WTC11 (cell line): ENCODE results near the gene LDLRAD4.

ENCODE experiments used
- FOXP1 ChIP-seq: sonication (generic); formaldehyde crosslinking; IDR thresholded peaks from 2 replicates; pipeline ENCODE4 v1.8.0; 2022; ENCODE audit warnings: missing genetic modification reagents, mild to moderate bottlenecking, moderate library complexity, borderline replicate concordance
- ZNF416 ChIP-seq: fragments of 250-450 bp; sonication (Bioruptor Pico); IDR thresholded peaks from 2 replicates; pipeline ENCODE4 v1.9.0; 2021; ENCODE audit warnings: mild to moderate bottlenecking, inconsistent platforms
- ZNF423 ChIP-seq: fragments of 250-450 bp; sonication (Bioruptor Pico); IDR thresholded peaks from 2 replicates; pipeline ENCODE4 v2.1.2; 2022; ENCODE audit warnings: mild to moderate bottlenecking, moderate library complexity
- ZSCAN18 ChIP-seq: fragments of 250-450 bp; sonication (Bioruptor Pico); IDR thresholded peaks from 2 replicates; pipeline ENCODE4 v2.1.2; 2022; ENCODE audit warnings: mild to moderate bottlenecking, moderate library complexity
- TF ChIP-seq, protein P1 (sequence below): sonication (generic); formaldehyde crosslinking; IDR thresholded peaks from 2 replicates; pipeline ENCODE4 v1.8.1; 2023; ENCODE audit warnings: mild to moderate bottlenecking, missing genetic modification reagents
- TF ChIP-seq, protein P2 (sequence below): fragments of 200-600 bp; IDR thresholded peaks from 2 replicates; pipeline ENCODE4 v1.8.0; 2022; ENCODE audit warnings: antibody characterized with exemption
- TF ChIP-seq, protein P3 (sequence below): sonication (generic); formaldehyde crosslinking; IDR thresholded peaks from 2 replicates; pipeline ENCODE4 v1.8.0; 2022; ENCODE audit warnings: mild to moderate bottlenecking, missing genetic modification reagents
- TF ChIP-seq, protein P4 (sequence below): fragments of 250-450 bp; sonication (Bioruptor Pico); IDR thresholded peaks from 2 replicates; pipeline ENCODE4 v1.9.0; 2021; ENCODE audit warnings: mild to moderate bottlenecking

DNA sequence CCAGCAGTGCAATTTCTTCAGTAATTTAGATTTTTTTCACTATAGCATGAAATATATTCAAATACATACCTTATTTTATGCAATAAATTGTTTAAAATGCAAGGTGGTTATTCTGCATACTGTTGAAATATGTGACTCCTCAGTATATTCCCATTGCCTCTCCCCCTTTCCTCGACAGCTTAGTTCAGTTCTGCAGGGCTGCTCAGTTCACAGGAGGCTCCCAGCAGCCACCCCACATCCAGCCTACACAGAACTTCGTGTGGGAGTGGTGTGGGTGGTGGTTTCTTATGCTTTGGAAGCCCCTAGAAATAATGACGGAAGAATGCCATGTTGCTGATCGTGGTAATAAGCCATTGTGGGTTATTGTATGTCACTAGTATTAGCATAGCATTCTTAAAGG is 428.1 kb downstream of the LDLRAD4 start:
- TF ChIP-seq, protein P1, sequence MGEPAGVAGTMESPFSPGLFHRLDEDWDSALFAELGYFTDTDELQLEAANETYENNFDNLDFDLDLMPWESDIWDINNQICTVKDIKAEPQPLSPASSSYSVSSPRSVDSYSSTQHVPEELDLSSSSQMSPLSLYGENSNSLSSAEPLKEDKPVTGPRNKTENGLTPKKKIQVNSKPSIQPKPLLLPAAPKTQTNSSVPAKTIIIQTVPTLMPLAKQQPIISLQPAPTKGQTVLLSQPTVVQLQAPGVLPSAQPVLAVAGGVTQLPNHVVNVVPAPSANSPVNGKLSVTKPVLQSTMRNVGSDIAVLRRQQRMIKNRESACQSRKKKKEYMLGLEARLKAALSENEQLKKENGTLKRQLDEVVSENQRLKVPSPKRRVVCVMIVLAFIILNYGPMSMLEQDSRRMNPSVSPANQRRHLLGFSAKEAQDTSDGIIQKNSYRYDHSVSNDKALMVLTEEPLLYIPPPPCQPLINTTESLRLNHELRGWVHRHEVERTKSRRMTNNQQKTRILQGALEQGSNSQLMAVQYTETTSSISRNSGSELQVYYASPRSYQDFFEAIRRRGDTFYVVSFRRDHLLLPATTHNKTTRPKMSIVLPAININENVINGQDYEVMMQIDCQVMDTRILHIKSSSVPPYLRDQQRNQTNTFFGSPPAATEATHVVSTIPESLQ (CRISPR knock-in tag): no peak
- no peak for TF ChIP-seq ZNF416 (CRISPR knock-in tag)
- TF ChIP-seq, protein P2, sequence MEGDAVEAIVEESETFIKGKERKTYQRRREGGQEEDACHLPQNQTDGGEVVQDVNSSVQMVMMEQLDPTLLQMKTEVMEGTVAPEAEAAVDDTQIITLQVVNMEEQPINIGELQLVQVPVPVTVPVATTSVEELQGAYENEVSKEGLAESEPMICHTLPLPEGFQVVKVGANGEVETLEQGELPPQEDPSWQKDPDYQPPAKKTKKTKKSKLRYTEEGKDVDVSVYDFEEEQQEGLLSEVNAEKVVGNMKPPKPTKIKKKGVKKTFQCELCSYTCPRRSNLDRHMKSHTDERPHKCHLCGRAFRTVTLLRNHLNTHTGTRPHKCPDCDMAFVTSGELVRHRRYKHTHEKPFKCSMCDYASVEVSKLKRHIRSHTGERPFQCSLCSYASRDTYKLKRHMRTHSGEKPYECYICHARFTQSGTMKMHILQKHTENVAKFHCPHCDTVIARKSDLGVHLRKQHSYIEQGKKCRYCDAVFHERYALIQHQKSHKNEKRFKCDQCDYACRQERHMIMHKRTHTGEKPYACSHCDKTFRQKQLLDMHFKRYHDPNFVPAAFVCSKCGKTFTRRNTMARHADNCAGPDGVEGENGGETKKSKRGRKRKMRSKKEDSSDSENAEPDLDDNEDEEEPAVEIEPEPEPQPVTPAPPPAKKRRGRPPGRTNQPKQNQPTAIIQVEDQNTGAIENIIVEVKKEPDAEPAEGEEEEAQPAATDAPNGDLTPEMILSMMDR: no peak
- TF ChIP-seq ZNF423: no peak
- TF ChIP-seq FOXP1 (CRISPR knock-in tag): no peak
- TF ChIP-seq, protein P3, sequence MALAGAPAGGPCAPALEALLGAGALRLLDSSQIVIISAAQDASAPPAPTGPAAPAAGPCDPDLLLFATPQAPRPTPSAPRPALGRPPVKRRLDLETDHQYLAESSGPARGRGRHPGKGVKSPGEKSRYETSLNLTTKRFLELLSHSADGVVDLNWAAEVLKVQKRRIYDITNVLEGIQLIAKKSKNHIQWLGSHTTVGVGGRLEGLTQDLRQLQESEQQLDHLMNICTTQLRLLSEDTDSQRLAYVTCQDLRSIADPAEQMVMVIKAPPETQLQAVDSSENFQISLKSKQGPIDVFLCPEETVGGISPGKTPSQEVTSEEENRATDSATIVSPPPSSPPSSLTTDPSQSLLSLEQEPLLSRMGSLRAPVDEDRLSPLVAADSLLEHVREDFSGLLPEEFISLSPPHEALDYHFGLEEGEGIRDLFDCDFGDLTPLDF (CRISPR knock-in tag): no peak
- TF ChIP-seq, protein P4, sequence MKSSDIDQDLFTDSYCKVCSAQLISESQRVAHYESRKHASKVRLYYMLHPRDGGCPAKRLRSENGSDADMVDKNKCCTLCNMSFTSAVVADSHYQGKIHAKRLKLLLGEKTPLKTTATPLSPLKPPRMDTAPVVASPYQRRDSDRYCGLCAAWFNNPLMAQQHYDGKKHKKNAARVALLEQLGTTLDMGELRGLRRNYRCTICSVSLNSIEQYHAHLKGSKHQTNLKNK (CRISPR knock-in tag): no peak
- TF ChIP-seq ZSCAN18 (CRISPR knock-in tag): no peak
